IPS DF 6.9 (cell line): Measurements from ENCODE around the gene MET.

Experiments used
- DNase-seq: peaks from one replicate; pipeline ENCODE4 v3.0.0-alpha.2; 2013; ENCODE audit warnings: low read depth, low spot score
- H3K27ac ChIP-seq: one replicate; pipeline ENCODE4 v1.5.1; 2013; ENCODE audit warnings: low read length, control low read depth
- H3K27me3 ChIP-seq: 2 replicates; pipeline ENCODE4 v1.6.1; 2013; ENCODE audit warnings: mild to moderate bottlenecking, low read length; ENCODE audit not compliant: control insufficient read depth, insufficient read depth
- H3K36me3 ChIP-seq: 2 replicates; pipeline ENCODE4 v1.6.1; 2013; ENCODE audit warnings: low read length; ENCODE audit not compliant: control insufficient read depth, insufficient read depth
- H3K4me1 ChIP-seq: 2 replicates; pipeline ENCODE4 v1.6.1; 2013; ENCODE audit warnings: low read length; ENCODE audit not compliant: control insufficient read depth, insufficient read depth
- H3K4me3 ChIP-seq: 2 replicates; pipeline ENCODE4 v1.5.1; 2013; ENCODE audit warnings: mild to moderate bottlenecking, low read length
- H3K9me3 ChIP-seq: 2 replicates; pipeline ENCODE4 v1.6.1; 2013; ENCODE audit warnings: low read length, inconsistent platforms; ENCODE audit not compliant: control insufficient read depth, insufficient read depth
- WGBS: extraction: QIAGEN DNeasy Blood & Tissue Kit; methylation state at CpG from one replicate; pipeline ENCODE4 v1.1.7; 2013; ENCODE audit warnings: mixed read lengths, missing lambda C conversion rate; ENCODE audit not compliant: insufficient read length, insufficient coverage; 5-methylcytosine and 5-hydroxymethylcytosine counted together

Gene MET

GRCh38 chr7:116726149-116726548 is 54.2 kb downstream of the MET start:
- Histone ChIP-seq H3K36me3 (no peaks in the 10 kb centered on the region), H3K4me1 (no peaks in the 10 kb centered on the region; the same call in 1 of the 2 replicates), H3K27me3 (no peaks in the 10 kb centered on the region), H3K27ac (no peak overlapping the region), H3K4me3 (no peak overlapping the region), H3K9me3 (no peaks in the 10 kb centered on the region)
- WGBS = no CpG with 5 or more reads among the region's 3 CpGs
- no peak for DNase-seq

DNA sequence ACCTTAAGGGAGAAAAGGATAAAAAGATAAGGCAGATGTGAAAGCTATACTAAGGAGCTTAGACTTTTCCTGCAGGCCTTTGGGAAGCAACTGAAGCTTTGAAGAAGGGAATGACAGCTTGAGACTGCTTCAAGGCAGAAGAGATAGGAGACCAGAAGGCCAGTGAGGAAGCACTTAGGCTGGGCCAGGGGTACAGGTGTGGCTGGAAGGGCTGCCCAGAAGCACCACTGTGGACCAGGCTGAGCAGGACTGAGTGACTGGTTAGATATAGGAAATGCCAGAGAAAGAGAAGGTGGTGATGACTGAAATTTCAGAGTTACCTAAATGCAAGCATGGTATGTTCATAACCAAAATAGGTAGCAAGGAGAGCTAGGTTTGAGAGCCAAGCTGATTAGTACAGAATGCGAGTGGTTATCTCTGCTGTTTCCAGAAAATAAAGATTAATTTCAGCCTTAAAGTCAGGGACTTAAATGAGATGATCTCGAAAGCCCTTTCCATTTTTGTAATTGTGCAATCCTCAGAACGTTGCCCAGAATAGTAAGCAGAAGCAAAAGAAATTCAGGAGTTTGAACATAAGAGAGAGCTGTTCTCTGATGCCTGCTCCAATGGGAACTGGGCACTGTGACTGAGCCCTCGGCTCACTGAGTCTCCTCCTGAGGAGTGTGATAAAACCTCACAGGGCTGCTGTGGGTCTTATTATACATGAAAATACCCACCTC is 54.9 kb downstream of the MET start:
- no peak overlapping the region for H3K27ac ChIP-seq
- no peak overlapping the region for H3K4me3 ChIP-seq
- H3K27me3 ChIP-seq = no peaks in the 10 kb centered on the region
- no peaks in the 10 kb centered on the region; the same call in 1 of the 2 replicates for H3K4me1 ChIP-seq
- H3K9me3 ChIP-seq = no peaks in the 10 kb centered on the region
- no peak for DNase-seq
- WGBS = no CpG with 5 or more reads among the region's 4 CpGs
- no peaks in the 10 kb centered on the region for H3K36me3 ChIP-seq

GRCh38 chr7:116727432-116728009 is 55.5 kb downstream of the MET start:
- Histone ChIP-seq H3K36me3 (no peaks in the 10 kb centered on the region), H3K27ac (no peak overlapping the region), H3K9me3 (no peaks in the 10 kb centered on the region), H3K27me3 (no peaks in the 10 kb centered on the region), H3K4me3 (no peak overlapping the region), H3K4me1 (no peaks in the 10 kb centered on the region; the same call in 1 of the 2 replicates)
- WGBS = no CpG with 5 or more reads among the region's 3 CpGs
- no peak for DNase-seq

DNA sequence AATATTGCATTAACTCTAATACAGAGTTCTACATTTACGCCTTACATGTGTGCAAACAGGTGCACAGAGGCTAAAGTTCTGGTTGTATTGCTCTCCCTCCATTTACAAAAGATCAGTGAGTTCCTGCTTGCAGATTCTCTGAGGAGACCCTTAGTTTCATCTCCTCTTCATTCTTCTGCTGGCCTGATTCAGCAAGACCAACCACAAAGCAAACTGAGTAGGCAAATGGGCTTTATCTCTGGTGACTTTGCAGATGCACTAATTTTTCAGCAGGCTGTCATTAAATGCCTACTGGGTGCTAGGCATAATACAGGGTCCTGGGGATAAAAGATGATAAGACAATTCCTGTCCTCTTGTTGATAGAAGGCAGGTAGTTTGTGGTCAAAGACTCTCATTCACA is 56.4 kb downstream of the MET start:
- Histone ChIP-seq H3K27me3 (no peaks in the 10 kb centered on the region), H3K27ac (no peak overlapping the region), H3K9me3 (no peaks in the 10 kb centered on the region), H3K36me3 (no peaks in the 10 kb centered on the region), H3K4me1 (no peaks in the 10 kb centered on the region; the same call in 1 of the 2 replicates), H3K4me3 (no peak overlapping the region)
- WGBS = no CpG with 5 or more reads among the region's 1 CpG
- DNase-seq = no peak

DNA sequence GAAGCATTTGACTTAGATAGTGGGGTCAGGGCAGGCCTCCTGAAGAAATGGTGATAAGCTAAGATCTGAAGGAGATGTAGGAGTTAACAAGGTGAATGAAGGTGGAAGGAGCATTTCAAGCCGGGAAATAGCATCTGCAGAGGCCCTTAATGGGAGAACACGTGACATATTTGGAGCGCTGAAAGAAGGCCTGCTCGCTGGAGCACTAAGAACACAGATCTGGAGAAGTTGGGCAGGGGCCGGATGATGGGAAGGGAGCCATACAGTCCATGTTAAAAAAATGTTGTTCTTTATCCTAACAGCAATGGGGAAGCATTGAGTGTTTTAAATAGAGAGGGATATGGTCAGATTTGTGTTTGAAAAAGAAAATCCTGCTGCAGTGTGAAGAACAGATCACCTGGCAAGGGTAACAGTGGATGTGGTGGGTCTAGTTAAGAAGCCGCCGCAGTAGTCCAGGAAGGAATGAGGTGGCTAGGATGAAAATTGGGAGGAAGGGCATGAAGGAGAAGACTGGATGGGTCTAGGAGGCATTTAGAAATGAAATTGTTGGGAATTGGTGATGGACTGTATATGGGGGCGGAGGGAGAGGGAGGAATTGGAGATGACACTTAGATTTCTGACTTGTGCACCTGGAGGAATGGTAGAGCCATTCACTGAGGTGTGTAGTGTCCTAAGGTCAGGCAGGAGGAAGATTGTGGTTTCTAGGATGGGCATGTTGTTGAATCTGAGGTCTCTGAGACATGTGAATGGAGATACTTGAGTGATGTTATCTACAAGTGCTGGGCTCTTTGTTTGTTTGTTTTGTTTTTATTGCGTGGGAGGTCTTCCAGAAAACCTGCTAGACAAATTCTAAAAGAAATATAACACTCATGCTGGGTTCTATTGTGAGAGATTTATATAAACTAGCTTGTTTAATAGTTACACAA is 58.4 kb downstream of the MET start:
- Histone ChIP-seq H3K27me3 (no peaks in the 10 kb centered on the region), H3K36me3 (no peaks in the 10 kb centered on the region), H3K4me1 (0 out of 2 replicates have a peak, but pooled peaks cover 3% of the 10 kb centered on the region), H3K9me3 (no peaks in the 10 kb centered on the region), H3K4me3 (no peak overlapping the region), H3K27ac (no peak overlapping the region)
- WGBS = 100% methylated on average over 1 of the region's 9 CpGs
- no peak for DNase-seq

GRCh38 chr7:116731023-116731395 is 59.0 kb downstream of the MET start:
- Histone ChIP-seq H3K36me3 (no peaks in the 10 kb centered on the region), H3K4me1 (0 out of 2 replicates have a peak, but pooled peaks cover 3% of the 10 kb centered on the region), H3K27me3 (no peaks in the 10 kb centered on the region), H3K4me3 (no peak overlapping the region), H3K27ac (no peak overlapping the region), H3K9me3 (no peaks in the 10 kb centered on the region)
- DNase-seq = no peak
- WGBS = no CpG with 5 or more reads among the region's 1 CpG

- Histone ChIP-seq H3K4me3 (no peak overlapping the region), H3K27ac (no peak overlapping the region), H3K27me3 (no peaks in the 10 kb centered on the region), H3K4me1 (0 out of 2 replicates have a peak, but pooled peaks cover 3% of the 10 kb centered on the region), H3K9me3 (no peaks in the 10 kb centered on the region), H3K36me3 (no peaks in the 10 kb centered on the region)
- WGBS = no CpG with 5 or more reads among the region's 12 CpGs
- no peak for DNase-seq
These were observed 59.7 kb downstream of the MET start for GRCh38 chr7:116731445-116732335.

GRCh38 chr7:116732788-116733694 is 61.0 kb downstream of the MET start:
- no peak overlapping the region for H3K27ac ChIP-seq
- WGBS = no CpG with 5 or more reads among the region's 7 CpGs
- no peaks in the 10 kb centered on the region for H3K36me3 ChIP-seq
- H3K4me3 ChIP-seq = no peak overlapping the region
- peaks cover 5% of the 10 kb centered on the region; the same call in 1 of the 2 replicates for H3K4me1 ChIP-seq
- no peaks in the 10 kb centered on the region for H3K9me3 ChIP-seq
- no peak for DNase-seq
- H3K27me3 ChIP-seq = no peaks in the 10 kb centered on the region

DNA sequence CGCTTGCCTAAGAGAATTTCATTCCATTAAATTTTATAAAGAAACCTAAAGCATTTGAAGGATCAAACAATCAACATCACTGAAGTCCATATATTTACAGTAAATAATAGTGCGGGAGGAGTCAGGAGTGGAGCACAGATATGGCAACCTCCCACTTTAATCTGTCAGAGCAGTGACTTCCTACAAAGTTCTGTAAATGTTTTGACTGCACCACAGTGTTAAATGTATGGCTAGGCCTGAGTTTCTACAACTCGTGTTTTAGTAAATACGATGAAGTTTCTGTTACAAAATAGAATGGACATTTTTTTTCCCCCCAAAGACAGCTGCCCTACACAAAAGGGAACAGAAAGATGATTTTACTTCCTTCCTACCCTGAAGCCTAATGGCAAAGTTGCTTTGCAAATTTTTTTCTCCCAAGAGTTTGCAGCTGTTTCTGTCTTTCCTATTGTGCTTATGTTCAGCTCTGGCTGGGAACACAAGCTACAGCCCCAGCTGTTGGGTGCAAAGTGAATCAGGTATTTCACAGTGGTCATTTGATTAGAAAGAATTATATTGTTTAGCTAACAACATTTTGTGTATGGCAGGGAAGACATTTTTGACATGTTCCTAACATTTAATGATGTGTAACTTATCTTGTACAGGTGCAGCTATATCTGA is 62.1 kb downstream of the MET start:
- no peaks in the 10 kb centered on the region for H3K36me3 ChIP-seq
- WGBS = no CpG with 5 or more reads among the region's 4 CpGs
- H3K27me3 ChIP-seq = no peaks in the 10 kb centered on the region
- H3K4me3 ChIP-seq = no peak overlapping the region
- H3K4me1 ChIP-seq = peaks cover 5% of the 10 kb centered on the region; the same call in 1 of the 2 replicates
- no peak for DNase-seq
- H3K9me3 ChIP-seq = no peaks in the 10 kb centered on the region
- H3K27ac ChIP-seq = no peak overlapping the region
